H9 (cell line): Measurements from ENCODE around the gene TYW3. TPM values are rescaled to one million over a fixed set of nuclear protein-coding genes. Genes with fewer than 3 reads are reported as not detected.

Experiments
- DNase-seq: peaks from one replicate; pipeline ENCODE4 v3.0.0-alpha.2; 2017
- H2AFZ ChIP-seq: one replicate; pipeline ENCODE4 v1.6.1; 2013; ENCODE audit warnings: mild to moderate bottlenecking, low read length, control low read depth, moderate library complexity
- H2AK5ac ChIP-seq: 2 replicates; pipeline ENCODE4 v1.6.1; 2013; ENCODE audit warnings: low read length, control low read depth, mixed read lengths; ENCODE audit not compliant: insufficient read length
- H2BK120ac ChIP-seq: one replicate; pipeline ENCODE4 v1.6.1; 2013; ENCODE audit warnings: low read depth, mild to moderate bottlenecking, low read length, control low read depth, inconsistent platforms; ENCODE audit not compliant: poor library complexity, severe bottlenecking
- H2BK12ac ChIP-seq: 2 replicates; pipeline ENCODE4 v1.6.1; 2013; ENCODE audit warnings: low read length, control low read depth, mixed read lengths, low read depth; ENCODE audit not compliant: insufficient read length
- H2BK15ac ChIP-seq: 2 replicates; pipeline ENCODE4 v1.6.1; 2013; ENCODE audit warnings: low read depth, low read length, control low read depth
- H2BK20ac ChIP-seq: one replicate; pipeline ENCODE4 v1.6.1; 2013; ENCODE audit warnings: low read depth, mild to moderate bottlenecking, low read length, control low read depth, inconsistent platforms; ENCODE audit not compliant: poor library complexity, severe bottlenecking
- H2BK5ac ChIP-seq: 2 replicates; pipeline ENCODE4 v1.6.1; 2013; ENCODE audit warnings: low read length, control low read depth, mixed read lengths; ENCODE audit not compliant: insufficient read length
- H3K14ac ChIP-seq: 2 replicates; pipeline ENCODE4 v1.6.1; 2013; ENCODE audit warnings: low read length, control low read depth; ENCODE audit not compliant: insufficient read depth
- H3K18ac ChIP-seq: 2 replicates; pipeline ENCODE4 v1.6.1; 2013; ENCODE audit warnings: low read depth, mild to moderate bottlenecking, mixed read lengths, low read length, control low read depth; ENCODE audit not compliant: insufficient read length
- H3K23ac ChIP-seq: 2 replicates; pipeline ENCODE4 v1.6.1; 2013; ENCODE audit warnings: low read length, control low read depth, mixed read lengths, low read depth; ENCODE audit not compliant: insufficient read length
- H3K23me2 ChIP-seq: 2 replicates; pipeline ENCODE4 v1.6.1; 2013; ENCODE audit warnings: low read depth, mild to moderate bottlenecking, mixed read lengths, low read length, control low read depth; ENCODE audit not compliant: insufficient read length, poor library complexity, severe bottlenecking
- H3K27ac ChIP-seq: 2 replicates; pipeline ENCODE4 v1.5.1; 2013; ENCODE audit warnings: low read length, control low read depth, mixed read lengths, low read depth; ENCODE audit not compliant: insufficient read length
- H3K27me3 ChIP-seq: 2 replicates; pipeline ENCODE4 v1.6.1; 2013; ENCODE audit warnings: low read length, control low read depth, inconsistent platforms; ENCODE audit not compliant: insufficient read depth
- H3K4ac ChIP-seq: 2 replicates; pipeline ENCODE4 v1.6.1; 2013; ENCODE audit warnings: low read depth, mild to moderate bottlenecking, control low read depth, inconsistent platforms, low read length, moderate library complexity
- H3K4me1 ChIP-seq: 2 replicates; pipeline ENCODE4 v1.6.1; 2013; ENCODE audit warnings: low read length, control low read depth, inconsistent platforms; ENCODE audit not compliant: insufficient read depth
- H3K4me2 ChIP-seq: 2 replicates; pipeline ENCODE4 v1.6.1; 2013; ENCODE audit warnings: low read length, control low read depth, mixed read lengths; ENCODE audit not compliant: insufficient read length, insufficient read depth
- H3K56ac ChIP-seq: 2 replicates; pipeline ENCODE4 v1.6.1; 2013; ENCODE audit warnings: low read depth, mild to moderate bottlenecking, mixed read lengths, low read length, control low read depth; ENCODE audit not compliant: insufficient read length
- H3K79me1 ChIP-seq: 2 replicates; pipeline ENCODE4 v1.6.1; 2013; ENCODE audit warnings: low read depth, mild to moderate bottlenecking, moderate library complexity, low read length, control low read depth, inconsistent platforms; ENCODE audit not compliant: insufficient read depth, poor library complexity, severe bottlenecking
- H3K79me2 ChIP-seq: 2 replicates; pipeline ENCODE4 v1.6.1; 2013; ENCODE audit warnings: low read length, control low read depth, inconsistent platforms; ENCODE audit not compliant: insufficient read depth
- H3K9ac ChIP-seq: 2 replicates; pipeline ENCODE4 v1.6.1; 2013; ENCODE audit warnings: low read length, control low read depth, mixed read lengths; ENCODE audit not compliant: insufficient read length; ENCODE audit errors: extremely low read depth
- H3K9me3 ChIP-seq: one replicate; pipeline ENCODE4 v1.6.1; 2013; ENCODE audit warnings: low read depth, low read length, inconsistent platforms; ENCODE audit not compliant: control insufficient read depth
- H3T11ph ChIP-seq: one replicate; pipeline ENCODE4 v1.6.1; 2013; ENCODE audit warnings: mild to moderate bottlenecking, low read length, control low read depth, inconsistent platforms
- H4K20me1 ChIP-seq: one replicate; pipeline ENCODE4 v1.6.1; 2013; ENCODE audit not compliant: control insufficient read depth, insufficient read length, insufficient read depth
- H4K5ac ChIP-seq: 2 replicates; pipeline ENCODE4 v1.6.1; 2013; ENCODE audit warnings: low read depth, mild to moderate bottlenecking, mixed read lengths, low read length, control low read depth; ENCODE audit not compliant: insufficient read length
- H4K8ac ChIP-seq: replicated peaks from 2 replicates; pipeline ENCODE4 v1.6.1; 2013; ENCODE audit warnings: low read length, control low read depth, mixed read lengths, low read depth; ENCODE audit not compliant: insufficient read length
- H4K91ac ChIP-seq: 2 replicates; pipeline ENCODE4 v1.6.1; 2013; ENCODE audit warnings: low read depth, mild to moderate bottlenecking, moderate library complexity, mixed read lengths, low read length, control low read depth; ENCODE audit not compliant: insufficient read length
- H3K27ac Mint-ChIP-seq, 3 experiments: 2 replicates in 2 of 3; 3 replicates in 1 of 3; pipeline ENCODE4 v1.8.0; 2020 to 2021; ENCODE audit warnings: mixed read lengths in 3 of 3, mild to moderate bottlenecking in 1 of 3, moderate library complexity in 1 of 3
- H3K27me3 Mint-ChIP-seq: 2 replicates; pipeline ENCODE4 v1.8.0; 2021; ENCODE audit warnings: low read depth, mild to moderate bottlenecking, moderate library complexity, mixed read lengths
- H3K36me3 Mint-ChIP-seq, 3 experiments: 2 replicates in 2 of 3; 3 replicates in 1 of 3; pipeline ENCODE4 v1.8.0; 2020 to 2021; ENCODE audit warnings: low read depth in 3 of 3, mixed read lengths in 3 of 3; ENCODE audit not compliant: insufficient read depth in 1 of 3
- H3K4me1 Mint-ChIP-seq, 2 experiments: 2 replicates each; pipeline ENCODE4 v1.8.0; 2020; ENCODE audit warnings: mixed read lengths in 2 of 2
- H3K4me3 Mint-ChIP-seq, 2 experiments: 2 replicates in 1 of 2; 3 replicates in 1 of 2; pipeline ENCODE4 v1.8.0; 2020 to 2021; ENCODE audit warnings: mild to moderate bottlenecking in 2 of 2, mixed read lengths in 2 of 2, moderate library complexity in 1 of 2
- H3K9me3 Mint-ChIP-seq, 2 experiments: 2 replicates in 1 of 2; 3 replicates in 1 of 2; pipeline ENCODE4 v1.8.0; 2020; ENCODE audit warnings: mild to moderate bottlenecking in 2 of 2, mixed read lengths in 2 of 2, moderate library complexity in 1 of 2
- CTCF ChIP-seq: fragments of 200-600 bp; sonication (generic); conservative IDR thresholded peaks from 3 replicates; pipeline ENCODE4 v1.8.0; 2021; ENCODE audit warnings: antibody characterized with exemption, mild to moderate bottlenecking
- WGBS: extraction: QIAGEN DNeasy Blood & Tissue Kit; methylation state at CpG from one replicate; pipeline ENCODE4 v1.1.7; 2013; ENCODE audit warnings: missing lambda C conversion rate, low lambda C conversion rate, mixed read lengths; ENCODE audit not compliant: insufficient read length; ENCODE audit errors: extremely low coverage; 5-methylcytosine and 5-hydroxymethylcytosine counted together
- total RNA-seq: library from RNA; stranded (reverse); gene quantifications from 2 replicates; pipeline ENCODE4 v1.2.1, GENCODE V29; 2021

The TYW3 gene
- total RNA-seq, 1 experiment from 2014 or later = 10.9 TPM

- Histone ChIP-seq H3K18ac (no peak overlapping the region), H2BK12ac (no peak overlapping the region), H4K20me1 (no peaks in the 10 kb centered on the region), H3K79me1 (no peaks in the 10 kb centered on the region), H3K27ac (no peak overlapping the region), H3K56ac (no peak overlapping the region), H3K9me3 (no peaks in the 10 kb centered on the region), H4K91ac (no peak overlapping the region), H2BK20ac (no peak overlapping the region), H4K5ac (no peak overlapping the region), H3K4me2 (no peak overlapping the region), H2AK5ac (no peak overlapping the region), H3K4me1 (no peaks in the 10 kb centered on the region; the same call in 1 of the 2 replicates), H3K79me2 (no peaks in the 10 kb centered on the region), H3K9ac (no peak overlapping the region), H2AFZ (no peak overlapping the region), H2BK15ac (no peak overlapping the region), H3K23me2 (no peaks in the 10 kb centered on the region), H3K14ac (no peak overlapping the region), H4K8ac (no peak overlapping the region), H3K23ac (no peak overlapping the region), H3K4ac (no peak overlapping the region), H3K27me3 (no peaks in the 10 kb centered on the region), H2BK120ac (no peak overlapping the region), H2BK5ac (no peak overlapping the region), H3T11ph (no peak overlapping the region)
- peaks cover 0 to 7% of the 10 kb centered on the region in 2 experiments; a peak in 2 of 4 replicates for H3K4me1 Mint-ChIP-seq
- no peak for TF ChIP-seq CTCF
- no peaks in the 10 kb centered on the region for H3K27me3 Mint-ChIP-seq
- H3K4me3 Mint-ChIP-seq = no peak overlapping the region
- H3K36me3 Mint-ChIP-seq = peaks cover 0 to 6% (median 0%) of the 10 kb centered on the region in 3 experiments; a peak in 1 of 7 replicates
- no peak for DNase-seq
- no CpG with 5 or more reads among the region's 6 CpGs for WGBS
- no peak overlapping the region for H3K27ac Mint-ChIP-seq
- no peaks in the 10 kb centered on the region for H3K9me3 Mint-ChIP-seq
Measured at GRCh38 chr1:74715806-74716205, 17.1 kb upstream of the TYW3 start.
